IMR-90 (cell line): ENCODE results near the gene ALKBH2. TPM values are rescaled to one million over a fixed set of nuclear protein-coding genes. Genes with fewer than 3 reads are reported as not detected.

Source experiments
- ATAC-seq: fragments of 200-7000 bp; cut with Tn5 transposase; 2 replicates; pipeline ENCODE4 v1.9.1; 2020; ENCODE audit warnings: low read depth, mild to moderate bottlenecking, moderate library complexity
- BruUV-seq: library from RNA; stranded (reverse); fragments of 400-500 nt; replicated peaks from 2 replicates; lab custom pipeline; 2021; lab: Mats Ljungman, UMichigan
- CTCF ChIA-PET: fragments of 300-600 bp; formaldehyde crosslinking; extraction: SDS; loops from one replicate; lab custom pipeline; 2021; ENCODE audit warnings: antibody characterized with exemption; lab: Yijun Ruan, JAX
- POLR2A ChIA-PET: fragments of 300-600 bp; sonication (Branson Sonifier 250); formaldehyde crosslinking; loops from one replicate; lab custom pipeline; 2022; ENCODE audit warnings: antibody characterized with exemption; ENCODE audit not compliant: unreplicated experiment; lab: Charles Lee
- DNase-seq: peaks from one replicate; pipeline ENCODE4 v3.0.0; 2013
- H2AFZ ChIP-seq: replicated peaks from 2 replicates; pipeline ENCODE3; 2013; ENCODE audit warnings: low read length, mild to moderate bottlenecking; ENCODE audit not compliant: poor library complexity
- H2AK5ac ChIP-seq: 2 replicates; pipeline ENCODE4 v1.6.1; 2013; ENCODE audit warnings: low read depth, low read length, inconsistent platforms
- H2AK9ac ChIP-seq: replicated peaks from 2 replicates; pipeline ENCODE3; 2013; ENCODE audit warnings: mild to moderate bottlenecking, low read depth, low read length, moderate library complexity; ENCODE audit not compliant: poor library complexity
- H2BK120ac ChIP-seq: 2 replicates; pipeline ENCODE4 v1.6.1; 2013; ENCODE audit warnings: low read depth, low read length, inconsistent platforms
- H2BK15ac ChIP-seq: 3 replicates; pipeline ENCODE4 v1.6.1; 2013; ENCODE audit warnings: low read depth, low read length, inconsistent platforms
- H2BK20ac ChIP-seq: 2 replicates; pipeline ENCODE4 v1.6.1; 2013; ENCODE audit warnings: low read depth, mild to moderate bottlenecking, inconsistent platforms, low read length, moderate library complexity
- H2BK5ac ChIP-seq: 2 replicates; pipeline ENCODE4 v1.6.1; 2013; ENCODE audit warnings: mild to moderate bottlenecking, low read depth, low read length, inconsistent platforms; ENCODE audit not compliant: poor library complexity, severe bottlenecking
- H3K14ac ChIP-seq: replicated peaks from 2 replicates; pipeline ENCODE4 v1.6.1; 2013; ENCODE audit warnings: low read depth, low read length, inconsistent platforms
- H3K18ac ChIP-seq: 2 replicates; pipeline ENCODE4 v1.6.1; 2013; ENCODE audit warnings: low read depth, low read length, control low read depth
- H3K23ac ChIP-seq: 2 replicates; pipeline ENCODE4 v1.6.1; 2013; ENCODE audit warnings: low read depth, low read length, inconsistent platforms
- H3K27ac ChIP-seq: 2 replicates; pipeline ENCODE4 v1.5.1; 2013; ENCODE audit warnings: mild to moderate bottlenecking, control low read depth, low read length; ENCODE audit not compliant: insufficient read depth
- H3K27me3 ChIP-seq: 2 replicates; pipeline ENCODE4 v1.6.1; 2013; ENCODE audit warnings: low read length; ENCODE audit not compliant: control insufficient read depth, insufficient read depth
- H3K36me3 ChIP-seq: 2 replicates; pipeline ENCODE4 v1.6.1; 2013; ENCODE audit warnings: low read length, mixed read lengths; ENCODE audit not compliant: control insufficient read depth, insufficient read depth
- H3K4ac ChIP-seq: 2 replicates; pipeline ENCODE4 v1.6.1; 2013; ENCODE audit warnings: low read depth, low read length, inconsistent platforms
- H3K4me1 ChIP-seq: 2 replicates; pipeline ENCODE4 v1.6.1; 2013; ENCODE audit warnings: low read length, mixed read lengths; ENCODE audit not compliant: control insufficient read depth, insufficient read depth
- H3K4me2 ChIP-seq: 2 replicates; pipeline ENCODE4 v1.6.1; 2013; ENCODE audit warnings: low read depth, mild to moderate bottlenecking, control low read depth, low read length, moderate library complexity
- H3K4me3 ChIP-seq: 2 replicates; pipeline ENCODE4 v1.5.1; 2013; ENCODE audit warnings: low read depth, mild to moderate bottlenecking, control low read depth, low read length, moderate library complexity; ENCODE audit not compliant: insufficient read depth
- H3K56ac ChIP-seq: 2 replicates; pipeline ENCODE4 v1.6.1; 2013; ENCODE audit warnings: low read length, inconsistent platforms; ENCODE audit not compliant: insufficient read depth; ENCODE audit errors: extremely low read depth
- H3K79me1 ChIP-seq, 2 experiments: 2 replicates each; pipeline ENCODE4 v1.6.1; 2013; ENCODE audit warnings: low read length in 2 of 2, inconsistent platforms in 1 of 2, low read depth in 1 of 2
- H3K9ac ChIP-seq: 2 replicates; pipeline ENCODE4 v1.6.1; 2013; ENCODE audit warnings: low read depth, low read length, control low read depth
- H3K9me1 ChIP-seq: 2 replicates; pipeline ENCODE4 v1.6.1; 2013; ENCODE audit warnings: low read length, inconsistent platforms; ENCODE audit not compliant: insufficient read depth
- H3K9me3 ChIP-seq: 2 replicates; pipeline ENCODE4 v1.6.1; 2013; ENCODE audit warnings: low read length; ENCODE audit not compliant: control insufficient read depth, insufficient read depth
- H4K20me1 ChIP-seq: 2 replicates; pipeline ENCODE4 v1.6.1; 2013; ENCODE audit warnings: low read length, inconsistent platforms; ENCODE audit not compliant: insufficient read depth
- H4K5ac ChIP-seq: 2 replicates; pipeline ENCODE4 v1.6.1; 2013; ENCODE audit warnings: mild to moderate bottlenecking, low read depth, low read length, control low read depth
- H4K8ac ChIP-seq, 2 experiments: 2 replicates each; pipeline ENCODE4 v1.6.1; 2013; ENCODE audit warnings: low read depth in 2 of 2, low read length in 2 of 2, control low read depth in 1 of 2, inconsistent platforms in 1 of 2
- H4K91ac ChIP-seq: 2 replicates; pipeline ENCODE4 v1.6.1; 2013; ENCODE audit warnings: low read depth, low read length, inconsistent platforms; ENCODE audit not compliant: insufficient read depth
- CHD1 ChIP-seq: IDR thresholded peaks from 2 replicates; pipeline ENCODE4 v1.6.1; 2012; ENCODE audit warnings: low read depth, low read length, improper control_type of control experiment
- MAFK ChIP-seq: IDR thresholded peaks from 2 replicates; pipeline ENCODE4 v1.6.1; 2012; ENCODE audit warnings: low read depth, low read length, improper control_type of control experiment
- MAZ ChIP-seq: IDR thresholded peaks from 2 replicates; pipeline ENCODE4 v1.6.1; 2012; ENCODE audit warnings: low read depth, mild to moderate bottlenecking, low read length, improper control_type of control experiment, moderate library complexity, borderline replicate concordance
- WGBS, 2 experiments: methylation state at CpG; one replicate each; pipeline versions ENCODE4 v1.1.5 to v1.1.7; 2013; ENCODE audit warnings: missing lambda C conversion rate in 2 of 2; ENCODE audit not compliant: insufficient read length in 1 of 2; ENCODE audit errors: extremely low coverage in 2 of 2; 5-methylcytosine and 5-hydroxymethylcytosine counted together
- dilution Hi-C: fragments of 300-500 bp; cut with HindIII; formaldehyde crosslinking; loops from one replicate; pipeline ENCODE4 v1.14.3; 2018; ENCODE audit warnings: low sequenced_read_pairs; ENCODE audit not compliant: unreplicated experiment
- in situ Hi-C: fragments of 300-500 bp; cut with MboI; formaldehyde crosslinking; loops from 3 replicates; pipeline ENCODE4 v1.14.3; 2019; ENCODE audit warnings: low sequenced_read_pairs, inconsistent platforms, mixed read lengths
- intact Hi-C: fragments of 100-400 bp; cut with micrococcal nuclease; formaldehyde crosslinking; loops from 2 replicates; pipeline ENCODE4 v1.10.0; 2022
- polyA plus RNA-seq, 3 experiments: library from polyadenylated mRNA; depleted of rRNA; stranded (reverse); fragments of >200 nt; gene quantifications; 2 replicates each; pipeline ENCODE4 v1.2.3, GENCODE V29; 2012; ENCODE audit warnings: low replicate concordance in 1 of 3
- total RNA-seq: library from RNA; depleted of rRNA; stranded (reverse); fragments of >200 nt; gene quantifications from 2 replicates; pipeline ENCODE4 v1.2.3, GENCODE V29; 2012
- TF ChIP-seq, protein P1 (sequence below): fragments of 150-350 bp; IDR thresholded peaks from 2 replicates; pipeline ENCODE4 v1.6.1; 2017; ENCODE audit warnings: mild to moderate bottlenecking, antibody characterized with exemption, low read length, low read depth

The ALKBH2 gene
- total and polyA plus RNA-seq, 2 of the 4 experiments (the other 2 are of a cell fraction): 14.9 to 17.8 TPM

DNA sequence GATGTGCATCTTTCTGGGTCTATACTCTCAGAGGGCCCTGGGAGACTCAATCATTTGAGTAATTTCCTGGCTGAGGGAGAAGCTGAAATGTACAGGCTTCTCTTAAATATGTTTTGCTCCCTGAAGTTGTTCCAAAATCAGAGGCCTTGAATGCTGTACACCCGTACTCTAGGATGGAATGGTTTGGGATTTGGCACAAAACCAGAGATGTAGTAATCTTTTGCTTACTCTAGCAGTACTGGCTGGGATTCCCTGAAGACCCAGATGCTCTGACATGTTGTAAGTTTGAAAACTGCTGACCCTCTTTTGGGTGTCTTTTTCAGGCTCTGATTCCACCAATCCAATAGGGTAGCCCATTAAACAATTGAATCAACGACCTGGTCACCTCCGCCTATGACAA is 33.5 kb upstream of the ALKBH2 start:
- H2AK9ac ChIP-seq: no peak overlapping the region
- H4K5ac ChIP-seq: no peak overlapping the region
- H3K27ac ChIP-seq: no peak overlapping the region
- H3K18ac ChIP-seq: no peak overlapping the region
- in situ Hi-C loops (no loop called here), dilution Hi-C loops (no loop called here), intact Hi-C loops (no loop called here)
- H2BK5ac ChIP-seq: no peak overlapping the region
- BruUV-seq: no TSS peak
- H2AFZ ChIP-seq: no peak overlapping the region
- H3K4ac ChIP-seq: no peak overlapping the region
- no peaks in the 10 kb centered on the region for H3K36me3 ChIP-seq
- no peak overlapping the region for H3K14ac ChIP-seq
- H2BK15ac ChIP-seq: no peak overlapping the region
- H3K4me2 ChIP-seq: no peak overlapping the region
- H3K79me1 ChIP-seq: no peaks in the 10 kb centered on the region
- no peaks in the 10 kb centered on the region for H4K20me1 ChIP-seq
- no peak overlapping the region for H2BK120ac ChIP-seq
- no peak overlapping the region for H3K23ac ChIP-seq
- peaks cover 6% of the 10 kb centered on the region for H3K27me3 ChIP-seq
- DNase-seq: peak; percentile 18
- ChIA-PET CTCF (interaction anchor here (0.9 kb wide), 1 partner anchor 15 kb away, joined by 4 read pairs; no protein-coding TSS in a partner anchor), POLR2A (interaction anchor here (0.6 kb wide), 1 partner anchor 180 kb away, joined by 6 read pairs; no protein-coding TSS in a partner anchor)
- H3K9ac ChIP-seq: no peak overlapping the region
- no peak overlapping the region for H3K4me3 ChIP-seq
- H2BK20ac ChIP-seq: no peak overlapping the region
- peak; percentile 52 for ATAC-seq
- WGBS, 2 experiments: 60% methylated on average over 1 of the region's 3 CpGs; no CpG with 5 or more reads in 1 of the 2 experiments
- peaks cover 4% of the 10 kb centered on the region; the same call in 1 of the 2 replicates for H3K4me1 ChIP-seq
- no peaks in the 10 kb centered on the region for H3K9me1 ChIP-seq
- no peak overlapping the region for H4K91ac ChIP-seq
- H2AK5ac ChIP-seq: no peak overlapping the region
- H3K9me3 ChIP-seq: no peaks in the 10 kb centered on the region
- no peak overlapping the region for H4K8ac ChIP-seq
- H3K56ac ChIP-seq: no peak overlapping the region
- TF ChIP-seq, protein P1, sequence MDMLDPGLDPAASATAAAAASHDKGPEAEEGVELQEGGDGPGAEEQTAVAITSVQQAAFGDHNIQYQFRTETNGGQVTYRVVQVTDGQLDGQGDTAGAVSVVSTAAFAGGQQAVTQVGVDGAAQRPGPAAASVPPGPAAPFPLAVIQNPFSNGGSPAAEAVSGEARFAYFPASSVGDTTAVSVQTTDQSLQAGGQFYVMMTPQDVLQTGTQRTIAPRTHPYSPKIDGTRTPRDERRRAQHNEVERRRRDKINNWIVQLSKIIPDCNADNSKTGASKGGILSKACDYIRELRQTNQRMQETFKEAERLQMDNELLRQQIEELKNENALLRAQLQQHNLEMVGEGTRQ: no peak
- TF ChIP-seq MAZ: no peak
- TF ChIP-seq CHD1: no peak
- TF ChIP-seq MAFK: no peak
